Tibial nerve (tissue), 4 donors: Measurements from ENCODE around the gene MRPS2. TPM values are rescaled to one million over a fixed set of nuclear protein-coding genes. Genes with fewer than 3 reads are reported as not detected.
"Not testable (repeated sequence)": the region's sequence is repeated elsewhere in the genome, so short reads cannot be mapped to it uniquely, and the experiment has no call there.

Experiments used
- DNase-seq, 2 donors: peaks; one replicate each; pipeline ENCODE4 v3.0.0-alpha.2; 2019; ENCODE audit warnings: low spot score in 2 of 2
- H3K27ac ChIP-seq, 4 donors: fragments of 200-600 bp; sonication (generic) in 3 of 4; one replicate each; pipeline ENCODE4 v1.5.1; 2017 to 2019; ENCODE audit warnings: mild to moderate bottlenecking in 1 of 4
- H3K27me3 ChIP-seq, 2 donors: fragments of 200-600 bp; sonication (generic) in 1 of 2; one replicate each; pipeline versions ENCODE4 v1.5.1 to v1.6.0; 2017 to 2019
- H3K36me3 ChIP-seq, 3 donors: fragments of 200-600 bp; sonication (generic); one replicate each; pipeline ENCODE4 v1.5.1; 2018 to 2019
- H3K4me1 ChIP-seq, 4 donors: fragments of 200-600 bp; sonication (generic) in 3 of 4; one replicate each; pipeline ENCODE4 v1.5.1; 2017 to 2019
- H3K4me3 ChIP-seq, 4 donors: fragments of 200-600 bp; sonication (generic) in 3 of 4; one replicate each; pipeline ENCODE4 v1.5.1; 2017 to 2019; ENCODE audit warnings: mild to moderate bottlenecking in 1 of 4, moderate library complexity in 1 of 4
- H3K9me3 ChIP-seq, 4 donors: fragments of 200-600 bp; sonication (generic) in 3 of 4; one replicate each; pipeline ENCODE4 v1.5.1; 2017 to 2019
- EP300 ChIP-seq, 2 donors: sonication (generic); formaldehyde crosslinking; IDR thresholded peaks; one replicate each; pipeline ENCODE4 v1.6.1; 2017; ENCODE audit warnings: antibody characterized with exemption in 2 of 2, mild to moderate bottlenecking in 1 of 2
- POLR2A ChIP-seq, 2 donors: fragments of 450-650 bp; IDR thresholded peaks; one replicate each; pipeline ENCODE4 v1.6.1; 2017; ENCODE audit warnings: antibody characterized with exemption in 2 of 2, mild to moderate bottlenecking in 2 of 2, moderate library complexity in 2 of 2
- WGBS, 2 donors: methylation state at CpG; one replicate each; pipeline ENCODE4 v1.1.5; 2018; 5-methylcytosine and 5-hydroxymethylcytosine counted together
- total RNA-seq, 4 donors: library from RNA; depleted of rRNA; stranded (reverse); fragments of >200 nt; gene quantifications; one replicate each; pipeline ENCODE4 v1.1.0, GENCODE V29; 2016
- TF ChIP-seq, protein P1 (sequence below), 5 experiments: fragments of 200-600 bp in 3 of 5; fragments of 450-650 bp in 2 of 5; sonication (generic) in 3 of 5; IDR thresholded peaks; one replicate each; pipeline ENCODE4 v1.5.1; 2016 to 2019; ENCODE audit warnings: antibody characterized with exemption in 5 of 5, mild to moderate bottlenecking in 3 of 5, moderate library complexity in 2 of 5

The MRPS2 gene
- total RNA-seq, 4 donors from 2014 or later = 24.9 to 29.2 (median 26.3) TPM

DNA sequence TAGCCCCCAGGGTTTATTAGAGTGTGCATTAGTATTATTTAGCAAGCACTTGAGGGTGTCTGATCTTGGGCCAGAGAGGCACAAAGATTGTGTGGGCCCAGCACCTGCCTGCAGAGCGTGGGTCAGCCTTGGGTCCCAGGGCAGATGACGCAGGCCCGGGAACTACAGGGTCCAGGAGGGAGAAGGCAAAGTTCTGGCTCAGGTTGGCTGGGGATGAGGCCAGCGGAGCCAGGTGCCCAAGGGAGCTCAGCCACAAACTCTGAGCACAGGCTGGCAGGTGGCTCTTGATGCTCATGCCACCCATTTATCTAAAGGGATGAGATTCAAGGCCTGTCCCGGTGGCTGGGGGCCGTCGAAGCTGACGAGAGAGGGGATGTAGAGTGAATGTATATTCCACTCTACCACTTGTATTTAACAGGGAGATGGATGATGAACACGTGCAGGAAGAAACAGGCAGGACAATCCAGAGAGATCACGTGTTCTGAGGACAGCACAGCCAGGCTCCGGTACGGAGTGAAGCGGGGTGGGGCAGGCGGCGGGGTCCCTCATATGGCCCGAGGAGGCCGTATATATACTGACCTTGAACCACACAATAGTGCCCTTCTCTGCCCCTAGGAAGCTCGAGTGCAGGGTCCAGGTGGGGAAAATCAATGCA, 44.6 kb downstream of the MRPS2 start:
- Histone ChIP-seq H3K27ac (no peak overlapping the region), H3K4me3 (no peak overlapping the region), H3K9me3 (no peaks in the 10 kb centered on the region), H3K36me3 (no peaks in the 10 kb centered on the region), H3K4me1 (no peaks in the 10 kb centered on the region), H3K27me3 (no peaks in the 10 kb centered on the region)
- WGBS, 2 donors = 78 to 81% methylated on average over 17 to 18 of the region's 18 CpGs
- DNase-seq = no peak
- TF ChIP-seq EP300 (IDR thresholded peaks at IDR 0.05) (no peak), POLR2A (IDR thresholded peaks at IDR 0.05) (no peak)
- TF ChIP-seq, protein P1, sequence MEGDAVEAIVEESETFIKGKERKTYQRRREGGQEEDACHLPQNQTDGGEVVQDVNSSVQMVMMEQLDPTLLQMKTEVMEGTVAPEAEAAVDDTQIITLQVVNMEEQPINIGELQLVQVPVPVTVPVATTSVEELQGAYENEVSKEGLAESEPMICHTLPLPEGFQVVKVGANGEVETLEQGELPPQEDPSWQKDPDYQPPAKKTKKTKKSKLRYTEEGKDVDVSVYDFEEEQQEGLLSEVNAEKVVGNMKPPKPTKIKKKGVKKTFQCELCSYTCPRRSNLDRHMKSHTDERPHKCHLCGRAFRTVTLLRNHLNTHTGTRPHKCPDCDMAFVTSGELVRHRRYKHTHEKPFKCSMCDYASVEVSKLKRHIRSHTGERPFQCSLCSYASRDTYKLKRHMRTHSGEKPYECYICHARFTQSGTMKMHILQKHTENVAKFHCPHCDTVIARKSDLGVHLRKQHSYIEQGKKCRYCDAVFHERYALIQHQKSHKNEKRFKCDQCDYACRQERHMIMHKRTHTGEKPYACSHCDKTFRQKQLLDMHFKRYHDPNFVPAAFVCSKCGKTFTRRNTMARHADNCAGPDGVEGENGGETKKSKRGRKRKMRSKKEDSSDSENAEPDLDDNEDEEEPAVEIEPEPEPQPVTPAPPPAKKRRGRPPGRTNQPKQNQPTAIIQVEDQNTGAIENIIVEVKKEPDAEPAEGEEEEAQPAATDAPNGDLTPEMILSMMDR (IDR thresholded peaks at IDR 0.05) = no peak

DNA sequence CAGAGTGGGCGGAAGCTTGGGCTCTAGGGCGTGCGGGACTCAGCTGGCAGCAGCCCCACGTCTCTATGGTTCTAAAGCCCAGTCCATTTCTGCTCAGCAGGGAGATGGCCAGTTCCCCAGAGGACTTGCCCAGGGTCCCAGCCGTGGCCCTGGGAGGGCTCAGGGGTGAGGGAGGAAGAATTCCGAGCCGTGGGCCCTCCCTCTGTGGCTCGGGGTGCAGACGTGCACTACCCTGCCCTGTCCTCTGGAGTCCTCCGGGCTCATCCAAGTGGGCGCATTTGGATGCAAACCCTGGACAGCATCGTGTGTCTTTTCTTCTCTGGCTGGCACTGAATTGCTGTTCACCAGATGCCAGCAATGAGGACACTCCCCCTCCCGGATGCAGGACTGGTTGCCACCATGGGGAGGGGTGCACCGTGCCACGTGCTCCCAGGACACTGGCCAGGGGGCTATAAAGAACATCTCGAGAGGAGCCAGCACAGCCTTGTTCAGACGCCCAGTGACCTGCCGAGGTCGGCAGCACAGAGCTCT, 45.2 kb downstream of the MRPS2 start, which contains the start of gene OBP2A:
TSS of gene OBP2A (plus strand) at position 481 of the 531 bp plus-strand sequence. CDS start 55 bp downstream, outside the sequence.
- not testable (repeated sequence) for DNase-seq, H3K4me1 ChIP-seq, H3K9me3 ChIP-seq, H3K4me3 ChIP-seq, H3K27me3 ChIP-seq, H3K36me3 ChIP-seq, H3K27ac ChIP-seq
- 75 to 82% methylated on average over 10 to 15 of the region's 19 CpGs for WGBS, 2 donors

DNA sequence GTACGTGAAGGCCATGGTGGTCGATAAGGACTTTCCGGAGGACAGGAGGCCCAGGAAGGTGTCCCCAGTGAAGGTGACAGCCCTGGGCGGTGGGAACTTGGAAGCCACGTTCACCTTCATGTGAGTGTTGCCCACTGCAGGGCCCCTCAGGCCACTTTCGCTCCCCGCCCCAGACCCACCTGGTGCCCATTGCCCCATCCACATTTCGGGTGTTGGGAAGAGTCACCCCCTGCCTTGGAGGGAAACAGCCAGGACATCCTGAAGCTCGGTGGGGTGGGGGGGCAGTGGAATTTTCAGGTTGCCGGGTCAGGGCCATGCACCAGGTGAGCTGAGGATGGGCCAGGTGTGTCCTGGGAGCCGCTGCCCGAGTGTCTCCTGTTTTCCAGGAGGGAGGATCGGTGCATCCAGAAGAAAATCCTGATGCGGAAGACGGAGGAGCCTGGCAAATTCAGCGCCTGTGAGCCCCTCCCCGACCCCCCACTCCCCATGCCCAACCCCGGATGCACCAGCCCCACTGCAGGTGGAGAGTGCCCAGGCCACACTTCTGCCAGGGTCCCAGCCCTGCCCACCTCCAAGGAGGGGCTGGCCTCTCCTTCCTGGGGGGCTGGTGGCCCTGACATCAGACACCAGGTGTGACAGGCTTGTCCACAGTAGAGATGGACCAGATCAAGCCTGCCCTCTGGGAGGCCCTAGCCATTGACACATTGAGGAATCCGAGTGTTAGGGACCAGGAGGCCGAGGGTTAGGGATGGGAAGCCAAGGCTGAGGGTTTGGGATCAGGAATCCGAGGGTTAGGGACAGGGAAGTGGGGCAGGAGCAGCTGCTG, 46.5 kb downstream of the MRPS2 start:
- not testable (repeated sequence) for DNase-seq, H3K9me3 ChIP-seq, H3K4me3 ChIP-seq, H3K27ac ChIP-seq, H3K27me3 ChIP-seq, H3K36me3 ChIP-seq, H3K4me1 ChIP-seq
- 81 to 87% methylated on average over 14 to 15 of the region's 21 CpGs for WGBS, 2 donors

DNA sequence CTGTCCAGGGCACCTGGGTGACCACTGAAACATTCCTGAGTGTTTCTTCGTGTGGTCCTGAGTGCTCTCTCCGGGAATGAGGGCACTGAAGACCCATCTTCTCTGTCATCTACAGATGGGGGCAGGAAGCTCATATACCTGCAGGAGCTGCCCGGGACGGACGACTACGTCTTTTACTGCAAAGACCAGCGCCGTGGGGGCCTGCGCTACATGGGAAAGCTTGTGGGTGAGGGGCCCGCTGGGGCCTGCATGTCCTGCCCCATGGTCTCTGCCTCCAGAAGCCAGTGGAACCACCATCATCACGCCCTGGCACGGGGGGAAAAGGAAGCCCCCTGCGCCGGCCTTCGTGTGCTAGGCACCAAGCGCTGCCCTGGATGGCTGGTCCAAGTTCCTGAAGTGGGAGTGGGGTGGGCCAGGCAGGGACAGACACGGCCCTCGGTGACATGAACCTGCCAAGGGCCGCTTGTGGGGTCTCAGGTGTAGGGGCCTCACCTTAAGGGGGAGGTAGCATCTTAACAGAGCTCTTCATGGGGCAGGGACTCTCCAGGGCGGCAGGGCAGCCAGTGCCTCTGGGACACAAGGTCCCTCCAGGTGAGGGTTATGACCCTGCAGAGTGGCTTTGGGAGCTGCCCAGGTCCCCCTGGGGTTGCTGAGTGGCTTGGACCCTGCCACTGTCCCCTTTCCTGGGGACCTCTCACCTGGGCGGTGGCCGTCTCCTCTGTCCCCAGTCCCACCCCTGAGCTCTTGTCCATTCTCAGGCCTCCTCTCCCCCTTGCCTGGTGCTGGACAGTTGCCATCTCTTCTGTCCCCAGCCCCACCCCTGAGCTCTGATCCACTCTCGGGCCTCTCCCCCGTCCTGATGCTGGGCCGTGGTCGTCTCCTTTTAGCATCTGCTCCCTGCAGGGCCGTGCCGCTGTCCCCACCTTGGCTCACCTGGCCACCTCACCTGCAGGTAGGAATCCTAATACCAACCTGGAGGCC, 47.6 kb downstream of the MRPS2 start:
- Histone ChIP-seq H3K36me3 (no peaks in the 10 kb centered on the region), H3K9me3 (no peaks in the 10 kb centered on the region), H3K4me3 (no peak overlapping the region), H3K27me3 (no peaks in the 10 kb centered on the region), H3K4me1 (no peaks in the 10 kb centered on the region), H3K27ac (no peak overlapping the region)
- 75 to 79% methylated on average over 25 to 26 of the region's 28 CpGs for WGBS, 2 donors
- TF ChIP-seq EP300 (IDR thresholded peaks at IDR 0.05) = no peak
- TF ChIP-seq POLR2A (IDR thresholded peaks at IDR 0.05) = no peak
- TF ChIP-seq, protein P1 (IDR thresholded peaks at IDR 0.05) = no peak
- DNase-seq = no peak

DNA sequence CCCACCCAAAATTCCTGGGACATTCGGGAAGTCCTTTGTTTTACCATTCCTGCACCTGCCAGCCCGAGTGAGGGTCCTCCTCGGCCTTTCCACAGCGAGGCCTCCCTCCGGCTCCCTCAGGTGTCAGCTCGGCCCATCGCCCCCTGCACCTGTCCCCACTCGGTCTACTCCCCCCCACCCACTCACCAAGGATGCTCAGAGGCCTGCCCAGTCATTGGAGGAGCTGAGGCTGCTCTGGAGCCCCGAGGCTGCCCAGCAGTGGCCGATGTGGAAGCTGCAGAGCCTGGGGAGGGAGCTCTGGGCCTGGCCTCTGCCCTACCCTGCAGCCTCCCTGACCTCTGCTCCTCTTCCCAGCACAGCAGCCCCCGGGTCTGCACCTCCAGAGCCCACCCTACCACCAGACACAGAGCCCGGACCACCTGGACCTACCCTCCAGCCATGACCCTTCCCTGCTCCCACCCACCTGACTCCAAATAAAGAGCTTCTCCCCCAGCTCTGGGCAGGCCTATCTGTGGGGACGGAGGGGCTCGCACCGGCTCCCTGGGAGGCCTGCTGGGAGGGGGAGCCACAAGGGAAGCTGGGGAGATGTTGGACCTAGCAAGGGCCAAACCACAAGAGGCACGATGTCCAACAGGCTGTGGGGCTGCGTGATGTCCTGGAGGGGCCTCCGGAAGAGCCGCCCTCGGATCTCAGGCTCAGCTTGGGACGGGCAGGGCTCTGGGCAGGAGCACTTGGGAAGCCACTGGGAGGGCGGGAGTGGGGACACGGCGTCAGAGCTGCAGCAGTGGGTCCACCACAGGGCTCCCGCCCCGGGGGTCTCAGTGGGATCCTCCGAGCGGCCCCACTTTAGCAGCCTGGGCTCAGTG, 49.2 kb downstream of the MRPS2 start:
- not testable (repeated sequence) for H3K36me3 ChIP-seq, H3K9me3 ChIP-seq, DNase-seq, H3K27me3 ChIP-seq, H3K27ac ChIP-seq, H3K4me3 ChIP-seq, H3K4me1 ChIP-seq
- 73 to 74% methylated on average over 22 to 28 of the region's 28 CpGs for WGBS, 2 donors
